Stimulated activated CD8-positive, alpha-beta memory T cell treated with anti-CD3 and anti-CD28 coated beads, Interleukin-4, amount 100 ng/mL, for 24 hours (primary cell): Measurements from ENCODE around the gene TRIM44.
"Not testable (repeated sequence)": the region's sequence is repeated elsewhere in the genome, so short reads cannot be mapped to it uniquely, and the experiment has no call there.

Experiments
- DNase-seq: peaks from one replicate; pipeline ENCODE4 v3.0.0-alpha.2; 2020; ENCODE audit warnings: low read depth

TRIM44 gene

DNA sequence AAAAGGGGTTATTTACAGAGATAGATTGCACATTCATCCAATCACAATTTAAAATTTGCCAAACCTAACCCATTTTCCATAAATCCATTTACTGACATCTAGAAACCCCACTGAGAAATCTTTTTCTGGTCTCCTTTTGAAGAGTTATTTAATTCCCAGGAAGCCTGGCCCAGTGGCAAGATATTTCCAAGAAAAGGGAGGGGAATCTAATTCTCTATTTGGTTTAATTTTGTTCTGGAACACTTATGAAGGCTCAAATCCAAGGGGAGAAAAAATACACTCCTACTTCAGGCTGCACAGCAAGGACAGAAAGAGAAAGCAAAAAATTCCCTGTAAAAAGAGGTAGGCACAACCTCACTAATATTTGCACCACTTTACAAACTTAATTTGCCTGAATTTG is 193.1 kb downstream of the TRIM44 start:
- no peak for DNase-seq

DNA sequence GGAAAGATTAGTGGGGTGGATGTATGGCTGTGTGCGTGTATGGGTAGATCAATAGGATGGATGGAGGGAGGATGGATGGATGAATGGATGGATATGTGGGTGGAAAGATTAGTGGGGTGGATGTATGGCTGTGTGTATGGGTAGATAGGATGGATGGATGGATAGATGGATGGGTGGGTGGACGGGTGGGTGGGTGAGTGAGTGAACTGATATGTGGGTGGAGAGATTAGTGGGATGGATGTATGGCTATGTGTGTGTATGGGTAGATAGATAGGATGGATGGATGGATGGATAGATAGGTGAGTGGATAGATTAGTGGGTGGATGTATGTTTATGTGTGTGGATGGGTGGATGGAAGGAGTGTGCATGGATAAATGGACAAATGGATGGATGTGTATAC is 193.7 kb downstream of the TRIM44 start:
- no peak for DNase-seq

DNA sequence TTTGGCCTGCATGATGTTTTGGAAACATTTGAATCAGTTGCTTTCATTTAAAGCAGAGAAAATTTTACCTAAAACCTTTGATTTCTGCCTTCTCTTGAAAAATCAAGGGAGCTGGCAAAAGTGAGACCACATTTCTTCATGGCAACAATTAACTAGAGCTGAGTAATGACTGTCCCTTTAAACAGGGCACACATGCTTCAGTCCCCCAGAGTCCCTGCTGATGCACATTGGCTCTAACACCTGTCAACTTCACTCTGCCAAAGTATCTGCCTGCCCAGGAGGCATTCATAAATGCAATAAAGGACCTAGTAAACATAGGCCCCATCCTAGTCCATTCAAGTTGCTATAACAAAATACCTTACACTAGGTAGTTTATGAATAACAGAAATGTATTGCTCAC is 194.2 kb downstream of the TRIM44 start:
- DNase-seq, result no peak

DNA sequence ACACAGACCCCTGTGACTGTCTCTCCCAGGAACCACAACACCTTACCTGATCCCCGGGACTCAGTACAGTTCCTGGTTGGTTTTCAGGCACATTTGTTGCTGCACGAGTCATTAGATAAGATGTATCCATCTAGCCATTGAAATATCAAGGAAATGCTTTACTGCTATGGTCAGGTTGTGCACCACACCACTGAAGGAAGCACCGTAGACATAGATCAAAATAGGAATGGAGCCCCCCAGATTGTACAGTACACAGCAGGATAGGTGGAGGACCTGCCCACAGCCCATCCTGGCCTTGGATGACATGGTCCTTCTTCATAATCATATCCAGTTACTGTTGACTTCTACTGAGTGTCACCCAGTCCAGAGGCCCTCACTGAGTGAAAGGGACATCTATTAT is 195.3 kb downstream of the TRIM44 start:
- DNase-seq, result no peak

DNA sequence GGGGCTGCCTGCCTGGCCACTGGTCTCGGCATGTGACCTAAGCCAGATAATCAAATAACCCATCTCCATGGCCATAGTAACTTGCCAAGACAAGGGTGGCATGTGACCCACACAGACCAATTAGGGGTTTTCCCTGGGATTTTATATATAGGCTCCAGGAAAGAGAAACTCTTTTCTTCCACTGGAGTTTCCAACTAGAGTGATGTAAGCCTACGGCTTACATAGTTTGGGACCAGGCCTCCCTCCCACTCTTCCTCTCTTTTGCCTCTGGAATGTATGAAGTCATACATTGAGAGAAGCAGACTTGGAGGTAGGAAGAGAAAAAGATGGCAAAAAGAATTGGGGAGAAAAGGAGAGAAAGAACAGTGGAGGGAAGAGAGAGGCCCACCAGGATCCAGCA is 196.7 kb downstream of the TRIM44 start:
- no peak for DNase-seq

DNA sequence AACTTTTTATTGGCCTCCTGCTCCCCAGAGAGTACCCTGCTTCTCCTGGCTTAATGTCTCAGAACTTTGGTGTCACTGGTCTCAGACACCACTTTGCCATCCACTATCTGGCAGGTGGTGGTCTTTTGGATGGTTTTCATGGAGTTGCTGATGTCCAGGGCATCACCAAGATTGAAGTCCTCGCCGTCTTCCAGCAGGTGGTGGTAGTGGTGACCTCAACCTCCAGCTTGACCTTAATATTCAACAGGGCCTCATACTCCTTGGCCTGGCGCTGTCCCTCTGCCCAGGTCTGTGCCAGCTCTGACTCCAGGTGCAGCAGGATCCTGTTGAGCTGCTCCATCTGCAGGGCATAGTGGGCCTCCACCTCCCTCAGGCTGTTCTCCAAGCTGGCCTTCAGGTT is 197.6 kb downstream of the TRIM44 start:
- not testable (repeated sequence) for DNase-seq

DNA sequence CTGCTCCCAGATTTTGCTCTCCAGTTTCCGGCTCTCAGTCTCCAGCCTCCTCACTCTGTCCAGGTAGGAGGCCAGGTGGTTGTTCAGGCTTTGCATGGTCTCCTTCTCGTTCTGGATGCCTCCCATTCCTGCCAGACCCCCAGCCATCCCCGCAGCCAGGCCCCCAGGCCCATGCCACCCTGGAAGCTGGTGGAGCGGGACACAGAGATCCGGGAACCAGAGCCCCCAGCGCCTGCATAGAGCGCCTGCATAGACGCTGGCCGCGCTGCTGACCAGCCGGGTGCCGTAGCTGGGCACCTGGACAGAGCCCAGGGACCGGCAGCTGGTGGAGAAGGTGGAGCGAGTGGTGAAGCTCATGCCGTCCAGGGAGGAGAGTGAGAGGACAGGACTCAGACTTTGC is 198.6 kb downstream of the TRIM44 start:
- DNase-seq, result no peak

DNA sequence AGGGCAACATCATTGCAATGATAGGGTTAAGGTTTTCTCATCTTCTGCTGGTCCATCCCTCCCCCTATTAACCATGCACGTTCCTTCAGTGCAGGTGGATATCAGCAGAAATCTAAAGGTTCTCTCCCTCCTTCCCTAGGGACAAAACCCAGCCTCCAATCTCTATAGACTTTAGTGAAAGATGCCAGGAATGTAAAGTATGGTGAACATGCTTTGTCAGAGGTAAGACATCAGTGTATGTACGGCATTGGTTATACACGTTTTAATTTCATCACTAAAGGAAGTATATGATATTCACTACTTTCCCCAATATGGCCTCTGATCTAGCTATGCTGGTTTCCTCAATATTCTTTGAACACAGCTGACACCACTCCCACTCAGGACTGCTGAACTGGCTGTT is 200.1 kb downstream of the TRIM44 start:
- DNase-seq, result no peak

DNA sequence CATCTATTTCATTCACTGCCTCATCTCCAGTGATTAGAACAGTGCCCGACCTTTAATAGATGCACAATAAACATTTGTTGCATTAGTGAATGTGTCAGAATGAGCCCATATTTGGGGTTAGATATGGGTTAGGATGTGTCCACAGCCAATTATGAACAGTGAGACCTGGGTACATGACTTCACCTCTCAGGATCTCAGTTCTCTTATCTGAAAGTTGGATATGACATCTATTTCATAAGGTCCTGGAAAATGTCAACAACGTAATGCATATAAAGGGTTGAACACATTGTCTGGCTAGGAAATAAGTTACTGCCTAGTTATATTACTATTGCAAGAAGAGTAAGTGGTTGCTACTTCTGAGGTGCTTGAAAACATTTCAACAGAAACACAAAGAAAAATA is 201.6 kb downstream of the TRIM44 start:
- DNase-seq, result no peak

DNA sequence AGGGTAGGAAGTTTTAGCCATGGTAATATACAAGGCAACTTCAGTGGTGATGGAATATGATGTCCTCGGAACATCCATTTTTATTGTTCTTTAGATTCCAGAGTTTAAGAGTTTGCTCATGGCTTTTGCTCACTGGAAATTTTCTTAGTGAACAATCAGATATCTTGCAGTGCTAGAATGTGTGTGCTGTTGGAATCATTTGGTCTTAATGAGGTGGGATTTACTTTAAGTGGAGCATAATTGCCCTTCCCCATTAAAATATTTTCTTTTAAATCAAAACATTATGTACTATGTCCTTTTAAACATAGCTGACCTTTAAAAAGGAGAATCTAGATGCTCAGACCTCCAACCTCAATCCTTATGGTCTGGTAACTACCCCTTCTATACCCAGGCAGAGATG is 204.0 kb downstream of the TRIM44 start:
- DNase-seq, result no peak
